ENCODE data around the gene SPSB4. TPM values are rescaled to one million over a fixed set of nuclear protein-coding genes. Genes with fewer than 3 reads are reported as not detected.
"Not testable (repeated sequence)": the region's sequence is repeated elsewhere in the genome, so short reads cannot be mapped to it uniquely, and the experiment has no call there.

SPSB4 gene
- total RNA-seq, 1 donor from 2014 or later = under 0.01 TPM

- DNase-seq (ENCODE audit: low read depth in 2 of 2) = peak; percentile 9 to 59
Measured at GRCh38 chr3:141093971-141094684, 43.0 kb downstream of the SPSB4 start.

GRCh38 chr3:141094790-141095545 lies 43.8 kb downstream of the SPSB4 start:
- peak; percentile 64 to 93 for DNase-seq (ENCODE audit: low read depth in 2 of 2)

GRCh38 chr3:141095546-141095937 lies 44.4 kb downstream of the SPSB4 start:
- no peak for DNase-seq (ENCODE audit: low read depth in 2 of 2)

GRCh38 chr3:141096164-141096563 lies 45.0 kb downstream of the SPSB4 start:
- no peak for DNase-seq (ENCODE audit: low read depth in 2 of 2)

GRCh38 chr3:141096981-141097380 lies 45.8 kb downstream of the SPSB4 start:
- DNase-seq (ENCODE audit: low read depth in 2 of 2) = no peak

GRCh38 chr3:141100112-141100511 lies 49.0 kb downstream of the SPSB4 start:
- no peak for DNase-seq (ENCODE audit: low read depth in 2 of 2)

DNA sequence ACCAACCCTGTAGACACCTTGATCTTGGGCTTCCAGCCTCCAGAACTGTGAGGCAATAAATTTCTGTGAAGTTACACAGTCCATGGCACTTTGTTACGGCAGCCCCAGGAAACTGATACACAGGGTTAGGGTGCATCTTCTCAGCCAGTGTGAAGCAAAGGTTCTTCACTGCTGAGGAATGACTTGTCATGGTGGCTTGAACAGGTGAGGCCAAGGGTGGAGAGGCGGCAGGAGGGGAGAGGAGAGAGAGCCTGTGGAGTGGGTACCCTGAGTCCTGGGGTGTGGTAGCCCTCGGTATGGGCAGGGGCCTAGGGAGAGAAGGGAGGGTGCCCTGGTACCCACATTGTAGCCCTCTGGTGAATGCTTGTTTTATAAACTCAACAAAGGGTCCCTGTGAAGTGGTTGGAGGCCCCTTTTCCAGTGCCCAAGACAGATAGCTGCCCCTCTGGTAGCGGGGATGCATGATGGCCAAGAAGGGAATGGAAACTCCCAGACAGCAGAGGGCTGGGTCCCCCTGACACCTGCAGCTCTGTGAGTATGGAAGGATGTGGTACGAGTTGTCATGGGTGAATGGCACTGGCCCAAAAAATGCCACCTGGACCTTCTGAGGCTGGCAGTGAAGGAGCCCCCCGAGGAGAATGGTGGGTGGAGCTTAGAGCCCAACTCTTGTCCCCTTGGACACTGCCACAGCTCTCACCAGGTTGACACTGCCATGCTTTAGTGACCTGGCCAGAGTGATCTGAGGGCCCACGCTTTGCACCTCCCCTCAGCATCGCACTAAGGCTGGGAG lies 49.6 kb downstream of the SPSB4 start:
- DNase-seq (ENCODE audit: low read depth in 2 of 2) = no peak

DNA sequence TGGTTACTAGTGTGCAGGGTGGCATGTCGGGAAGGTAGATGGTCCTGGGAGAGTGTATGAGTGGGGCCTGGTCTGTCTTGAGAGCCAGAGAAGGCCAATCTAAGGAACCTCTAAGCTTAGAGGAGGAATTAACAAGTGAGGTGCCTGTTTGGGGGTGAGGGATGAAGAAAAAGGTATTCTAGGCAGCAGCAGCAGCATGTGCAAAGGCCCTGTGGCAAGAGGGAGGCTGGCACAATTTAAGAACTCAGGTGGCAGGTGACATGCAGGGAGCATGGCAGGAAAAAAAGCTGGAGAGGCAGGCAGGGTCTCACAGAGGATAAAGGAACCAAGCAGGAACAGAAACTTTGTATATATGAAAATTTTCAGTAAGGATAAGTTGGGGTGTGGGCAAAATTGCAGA lies 51.2 kb downstream of the SPSB4 start:
- no peak for DNase-seq (ENCODE audit: low read depth in 2 of 2)

GRCh38 chr3:141103067-141103466 lies 51.9 kb downstream of the SPSB4 start:
- no peak for DNase-seq (ENCODE audit: low read depth in 2 of 2)

DNA sequence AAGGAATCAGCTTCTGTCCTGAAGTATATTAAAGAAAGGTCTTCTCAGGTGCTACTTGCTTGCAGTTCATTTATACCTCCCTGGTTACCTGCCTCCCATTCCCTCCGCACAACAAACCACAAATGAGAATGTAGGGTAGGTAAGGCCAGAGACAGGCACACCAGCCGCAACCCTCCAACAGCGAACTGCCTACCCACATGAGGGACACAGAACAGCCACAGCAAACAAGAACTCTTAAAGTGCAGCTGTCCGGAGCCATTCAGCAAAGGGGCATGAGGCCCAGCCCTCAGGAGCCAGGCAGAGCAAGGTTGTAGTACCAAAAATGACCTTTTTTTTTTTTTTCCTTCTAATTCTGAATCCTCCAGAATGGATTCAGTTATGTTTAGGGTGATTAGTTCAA lies 52.4 kb downstream of the SPSB4 start:
- DNase-seq (ENCODE audit: low read depth in 2 of 2) = no peak

DNA sequence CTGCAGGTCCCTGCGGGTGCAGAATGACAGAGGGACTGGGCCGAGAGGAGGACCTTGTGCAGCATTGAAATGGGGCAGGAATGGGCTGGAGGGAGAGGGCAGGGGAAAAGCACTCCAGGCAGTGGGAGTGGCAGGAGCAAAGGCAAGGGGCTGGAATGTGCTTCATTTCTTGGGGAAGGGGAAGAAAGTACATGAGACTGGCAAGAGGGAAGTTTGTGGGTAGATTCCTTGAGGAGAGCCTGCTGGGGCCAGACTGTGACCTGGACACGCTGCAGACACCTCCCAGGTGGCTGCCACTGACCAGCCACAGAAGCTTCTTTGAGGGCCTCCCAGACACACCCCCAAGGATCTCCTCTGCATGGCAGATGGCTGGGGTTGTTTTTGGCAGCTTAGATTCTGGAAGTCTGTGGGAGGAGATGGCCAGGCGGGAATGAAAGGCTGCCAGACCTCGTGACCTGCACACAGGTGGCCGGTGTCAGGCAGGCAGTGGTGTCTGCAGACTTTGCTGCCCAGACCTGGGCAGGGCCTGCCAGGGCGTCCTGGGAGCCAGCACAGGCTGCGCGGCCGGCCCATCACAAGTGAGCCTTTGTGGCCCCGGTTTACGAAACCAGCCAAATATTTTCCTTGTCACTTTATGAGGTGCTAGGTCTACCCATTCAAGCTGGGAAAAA lies 53.1 kb downstream of the SPSB4 start:
- DNase-seq (ENCODE audit: low read depth in 2 of 2) = no peak

- peak; percentile 84 to 92 for DNase-seq (ENCODE audit: low read depth in 2 of 2)
Measured at GRCh38 chr3:141105828-141106628, 54.9 kb downstream of the SPSB4 start.

DNA sequence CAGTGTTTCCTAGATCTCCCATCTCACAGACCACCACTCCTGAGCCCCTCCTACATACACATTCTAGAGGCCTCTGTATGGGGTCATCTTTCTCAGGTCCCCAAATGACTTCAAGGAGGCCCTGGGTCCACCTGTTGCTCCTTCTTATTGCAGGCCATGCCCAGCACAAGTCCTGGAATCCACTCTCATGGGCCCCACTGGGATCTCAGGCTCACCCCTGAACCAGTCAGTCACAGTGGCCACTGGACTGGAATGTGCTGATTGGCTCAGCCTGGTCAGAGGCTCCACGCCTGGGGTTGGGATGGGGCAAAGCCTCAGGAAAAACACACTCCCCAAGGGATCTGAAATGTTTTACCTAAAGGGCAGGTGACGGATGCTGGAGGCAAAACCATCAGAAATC lies 55.7 kb downstream of the SPSB4 start:
- DNase-seq (ENCODE audit: low read depth in 2 of 2) = no peak

DNA sequence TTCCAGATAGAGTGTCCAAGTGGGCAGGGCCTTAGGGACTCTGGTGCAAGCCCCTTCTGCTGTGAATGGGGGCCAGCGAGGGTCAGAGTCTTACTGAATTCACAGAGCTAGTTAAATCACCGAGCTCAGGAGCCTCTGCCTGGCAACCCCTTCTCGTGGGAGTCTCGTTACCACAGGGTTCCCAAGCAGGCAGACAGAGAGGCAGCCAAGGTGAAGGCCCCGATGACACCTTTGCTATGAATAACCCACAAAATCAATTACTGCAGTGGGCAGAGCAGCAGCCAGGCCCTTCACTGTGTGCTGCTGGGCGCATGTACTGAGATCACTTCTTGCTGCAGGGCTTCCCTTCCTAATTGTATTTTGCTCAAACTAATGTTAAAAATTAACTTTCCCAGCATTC lies 56.9 kb downstream of the SPSB4 start:
- no peak for DNase-seq (ENCODE audit: low read depth in 2 of 2)

GRCh38 chr3:141109751-141110150 lies 58.6 kb downstream of the SPSB4 start:
- no peak for DNase-seq (ENCODE audit: low read depth in 2 of 2)

DNA sequence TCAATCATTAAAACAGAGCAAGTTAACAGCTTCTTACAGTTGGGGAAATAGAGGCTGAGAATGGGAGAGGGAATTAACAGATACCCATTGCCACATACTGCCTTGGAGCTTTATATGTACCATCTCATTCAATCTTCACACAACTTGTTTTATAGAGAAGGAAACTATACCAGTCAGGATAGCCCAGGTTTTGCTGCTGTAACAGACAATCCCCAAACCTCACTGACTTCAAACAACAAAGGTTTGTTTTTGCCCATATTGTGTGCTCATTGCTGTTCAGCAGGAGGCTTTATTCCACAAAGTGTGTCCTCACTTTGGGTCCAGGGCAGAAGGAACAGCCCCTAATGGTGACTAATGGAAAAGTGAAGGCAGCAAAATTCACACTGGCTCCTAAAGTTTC lies 59.2 kb downstream of the SPSB4 start:
- no peak for DNase-seq (ENCODE audit: low read depth in 2 of 2)

DNA sequence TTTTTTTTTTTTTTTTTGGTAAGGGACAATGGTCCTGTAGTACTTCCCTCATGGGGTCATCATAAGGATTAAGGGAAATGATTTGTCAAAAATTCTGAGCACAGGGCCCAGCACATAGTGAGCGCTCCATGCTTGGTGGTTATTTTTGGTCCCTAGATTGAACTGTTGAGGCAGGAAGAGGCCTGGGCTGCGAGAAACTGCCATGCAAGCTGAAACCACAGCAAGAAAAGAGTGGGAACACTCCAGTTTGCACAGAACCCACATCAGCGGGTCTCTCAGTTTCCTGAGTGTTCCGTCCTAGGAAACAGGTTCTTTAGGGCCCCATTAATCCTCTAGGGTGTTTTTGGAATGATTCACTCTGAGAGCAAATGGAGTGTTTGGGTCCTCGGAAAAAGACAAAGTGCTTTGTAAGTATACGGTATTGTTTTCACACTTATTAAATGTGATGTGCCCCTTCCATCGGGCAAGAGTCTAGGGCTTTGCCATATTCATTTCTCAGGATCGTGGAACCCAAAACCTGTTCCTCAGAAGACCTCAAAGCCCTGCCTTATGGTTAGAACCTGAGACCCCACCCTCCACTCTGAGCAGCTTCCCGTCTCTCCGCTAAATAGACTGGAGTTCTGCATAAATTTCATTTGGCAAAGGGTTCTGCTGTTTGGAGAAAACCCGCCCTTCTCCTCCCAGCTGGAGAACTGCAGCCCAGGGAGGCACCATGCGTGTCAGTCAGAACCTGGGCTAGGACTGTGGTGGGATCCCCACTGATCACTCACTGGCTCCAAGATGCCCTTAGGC lies 60.4 kb downstream of the SPSB4 start:
- DNase-seq (ENCODE audit: low read depth in 2 of 2) = no peak

- no peak for DNase-seq (ENCODE audit: low read depth in 2 of 2)
Measured at GRCh38 chr3:141112686-141113297, 61.6 kb downstream of the SPSB4 start.

- not testable (repeated sequence) for DNase-seq (ENCODE audit: low read depth in 2 of 2)
Measured at GRCh38 chr3:141113680-141114079, 62.5 kb downstream of the SPSB4 start.

Data from lung microvascular endothelial cell (primary cell).